ENCODE data around the gene C1QTNF8.

The C1QTNF8 gene

GRCh38 chr16:1040346-1040745 is 55.7 kb downstream of the C1QTNF8 start:
- DNase-seq: no peak

- no peak for DNase-seq
Measured at GRCh38 chr16:1039762-1040161, 56.3 kb downstream of the C1QTNF8 start.

- no peak for DNase-seq
Measured at GRCh38 chr16:1038932-1039331, 57.1 kb downstream of the C1QTNF8 start.
